SHP77 treated with DMSO at 0.1 percent for 48 hours (cell line): ENCODE results near the gene C5.
"Not testable (repeated sequence)": the region's sequence is repeated elsewhere in the genome, so short reads cannot be mapped to it uniquely, and the experiment has no call there.

Experiments
- DNase-seq: peaks from one replicate; lab custom pipeline; 2025; lab: John Stamatoyannopoulos, UW

Gene C5

GRCh38 chr9:121050128-121050988, at the start of gene C5:
C5 (minus strand) TSS chr9:121050275; CDS start chr9:121050246, 29 bp downstream.
- no peak for DNase-seq

- DNase-seq: no peak
Measured at GRCh38 chr9:121098567-121099198, 48.6 kb upstream of the C5 start.

GRCh38 chr9:121095057-121095456, 45.0 kb upstream of the C5 start:
- DNase-seq: no peak

- not testable (repeated sequence) for DNase-seq
Measured at GRCh38 chr9:121090743-121091142, 40.7 kb upstream of the C5 start.

GRCh38 chr9:121088576-121088975, 38.5 kb upstream of the C5 start:
- DNase-seq: no peak

GRCh38 chr9:121085661-121086060, 35.6 kb upstream of the C5 start:
- no peak for DNase-seq

GRCh38 chr9:121082075-121082474, 32.0 kb upstream of the C5 start:
- no peak for DNase-seq

GRCh38 chr9:121075251-121076036, 25.4 kb upstream of the C5 start:
- DNase-seq: peak; percentile 37

- DNase-seq: peak; percentile 79
Measured at GRCh38 chr9:121074370-121075250, 24.5 kb upstream of the C5 start, which contains the start of gene CNTRL. CNTRL (plus strand) TSS chr9:121074955; CDS start chr9:121088327, 13,372 bp downstream.

- no peak for DNase-seq
Measured at GRCh38 chr9:121073038-121073437, 23.0 kb upstream of the C5 start.

- no peak for DNase-seq
Measured at GRCh38 chr9:121071756-121072421, 21.8 kb upstream of the C5 start.

- DNase-seq: no peak
Measured at GRCh38 chr9:121071370-121071755, 21.3 kb upstream of the C5 start.

GRCh38 chr9:121069396-121069795, 19.3 kb upstream of the C5 start:
- DNase-seq: no peak

GRCh38 chr9:121067640-121068039, 17.6 kb upstream of the C5 start:
- DNase-seq: no peak

- no peak for DNase-seq
Measured at GRCh38 chr9:121066850-121067249, 16.8 kb upstream of the C5 start.

GRCh38 chr9:121059998-121060636, 10.0 kb upstream of the C5 start:
- DNase-seq: peak; percentile 13

GRCh38 chr9:121059513-121059912, 9.4 kb upstream of the C5 start:
- DNase-seq: no peak

- no peak for DNase-seq
Measured at GRCh38 chr9:121057821-121058220, 7.7 kb upstream of the C5 start.

GRCh38 chr9:121055642-121056143, 5.6 kb upstream of the C5 start:
- no peak for DNase-seq

- no peak for DNase-seq
Measured at GRCh38 chr9:121053544-121053943, 3.5 kb upstream of the C5 start.
